Stimulated activated CD8-positive, alpha-beta memory T cell treated with anti-CD3 and anti-CD28 coated beads, Interleukin-7, amount 100 ng/mL, for 24 hours (primary cell): ENCODE measurements around the gene UBR4.

Source experiments
- DNase-seq: peaks from one replicate; pipeline ENCODE4 v3.0.0-alpha.2; 2020; ENCODE audit warnings: low read depth

Gene UBR4

GRCh38 chr1:19138958-19139581 lies 71.0 kb downstream of the UBR4 start:
- DNase-seq, result no peak

GRCh38 chr1:19138331-19138730 lies 71.7 kb downstream of the UBR4 start:
- DNase-seq, result no peak

GRCh38 chr1:19137158-19137557 lies 72.9 kb downstream of the UBR4 start:
- no peak for DNase-seq

- DNase-seq, result no peak
These were observed 76.7 kb downstream of the UBR4 start for GRCh38 chr1:19133360-19133759.

GRCh38 chr1:19130468-19130867 lies 79.6 kb downstream of the UBR4 start:
- no peak for DNase-seq

- DNase-seq, result no peak
These were observed 81.0 kb downstream of the UBR4 start for GRCh38 chr1:19128968-19129514.

GRCh38 chr1:19124273-19124672 lies 85.8 kb downstream of the UBR4 start:
- DNase-seq, result no peak

GRCh38 chr1:19123837-19124236 lies 86.2 kb downstream of the UBR4 start:
- DNase-seq, result no peak

GRCh38 chr1:19122668-19123067 lies 87.4 kb downstream of the UBR4 start:
- DNase-seq, result no peak

- DNase-seq, result no peak
These were observed 88.9 kb downstream of the UBR4 start for GRCh38 chr1:19121192-19121591.

GRCh38 chr1:19120070-19120469 lies 90.0 kb downstream of the UBR4 start:
- DNase-seq, result no peak

- DNase-seq, result no peak
These were observed 94.8 kb downstream of the UBR4 start for GRCh38 chr1:19115082-19115808.

- no peak for DNase-seq
These were observed 96.4 kb downstream of the UBR4 start for GRCh38 chr1:19113697-19114092.

GRCh38 chr1:19112891-19113696 lies 97.0 kb downstream of the UBR4 start:
- no peak for DNase-seq

- DNase-seq, result no peak
These were observed 99.7 kb downstream of the UBR4 start for GRCh38 chr1:19110257-19110927.

- DNase-seq, result no peak
These were observed 100.5 kb downstream of the UBR4 start for GRCh38 chr1:19109545-19109944.

GRCh38 chr1:19101244-19101643 lies 108.8 kb downstream of the UBR4 start:
- DNase-seq, result no peak

GRCh38 chr1:19100028-19100427 lies 110.0 kb downstream of the UBR4 start:
- DNase-seq, result no peak

- DNase-seq, result no peak
These were observed 113.1 kb downstream of the UBR4 start for GRCh38 chr1:19096990-19097389.

- no peak for DNase-seq
These were observed 113.8 kb downstream of the UBR4 start for GRCh38 chr1:19096036-19096833.

GRCh38 chr1:19091196-19091953 lies 118.7 kb downstream of the UBR4 start:
- DNase-seq, result no peak
